Activated CD8-positive, alpha-beta memory T cell treated with anti-CD3 and anti-CD28 coated beads, Interleukin-2, amount 50 U/mL, for 24 hours (primary cell): ENCODE data around the gene TTL.
"Not testable (repeated sequence)": the region's sequence is repeated elsewhere in the genome, so short reads cannot be mapped to it uniquely, and the experiment has no call there.

ENCODE experiments used
- DNase-seq: peaks from one replicate; pipeline ENCODE4 v3.0.0-alpha.2; 2020; ENCODE audit errors: extremely low read depth

TTL gene

GRCh38 chr2:112520234-112520783 is 38.4 kb downstream of the TTL start:
- DNase-seq, result no peak

- DNase-seq, result no peak
Measured at GRCh38 chr2:112523291-112523777, 41.4 kb downstream of the TTL start.

- not testable (repeated sequence) for DNase-seq
Measured at GRCh38 chr2:112524276-112524675, 42.3 kb downstream of the TTL start.

- no peak for DNase-seq
Measured at GRCh38 chr2:112528541-112528940, 46.6 kb downstream of the TTL start.

GRCh38 chr2:112529757-112530156 is 47.8 kb downstream of the TTL start:
- DNase-seq, result no peak

GRCh38 chr2:112530728-112531127 is 48.8 kb downstream of the TTL start:
- DNase-seq, result no peak

GRCh38 chr2:112534826-112535225 is 52.9 kb downstream of the TTL start:
- DNase-seq, result no peak

- not testable (repeated sequence) for DNase-seq
Measured at GRCh38 chr2:112536665-112537064, 54.7 kb downstream of the TTL start.

- DNase-seq, result no peak
Measured at GRCh38 chr2:112539306-112539705, 57.4 kb downstream of the TTL start.

- no peak for DNase-seq
Measured at GRCh38 chr2:112540906-112541305, 59.0 kb downstream of the TTL start.

GRCh38 chr2:112541315-112542122 is 59.6 kb downstream of the TTL start:
- DNase-seq, result peak; percentile 30

GRCh38 chr2:112542123-112542983 is 60.4 kb downstream of the TTL start, which contains the start of gene POLR1B:
TSS of gene POLR1B (plus strand) at chr2:112542465. CDS start at chr2:112542495, 30 bp downstream.
- peak; percentile 54 for DNase-seq

- no peak for DNase-seq
Measured at GRCh38 chr2:112542984-112543661, 61.2 kb downstream of the TTL start.

GRCh38 chr2:112547333-112547732 is 65.4 kb downstream of the TTL start:
- no peak for DNase-seq

GRCh38 chr2:112548980-112549379 is 67.0 kb downstream of the TTL start:
- DNase-seq, result no peak

- no peak for DNase-seq
Measured at GRCh38 chr2:112566104-112566503, 84.1 kb downstream of the TTL start.

- DNase-seq, result not testable (repeated sequence)
Measured at GRCh38 chr2:112566508-112566907, 84.6 kb downstream of the TTL start.

GRCh38 chr2:112572005-112572404 is 90.0 kb downstream of the TTL start:
- DNase-seq, result no peak

- no peak for DNase-seq
Measured at GRCh38 chr2:112577756-112578155, 95.8 kb downstream of the TTL start.

- no peak for DNase-seq
Measured at GRCh38 chr2:112579241-112579640, 97.3 kb downstream of the TTL start.

- DNase-seq, result no peak
Measured at GRCh38 chr2:112580084-112580483, 98.1 kb downstream of the TTL start.

GRCh38 chr2:112582314-112582746 is 100.4 kb downstream of the TTL start:
- DNase-seq, result peak; percentile 20
